OCI-LY1 (cell line): ENCODE measurements around the gene EYA2.

Source experiments
- H2AFZ ChIP-seq: fragments of 200-600 bp; sonication (generic), shearing (Covaris generic); 2 replicates; pipeline ENCODE4 v1.6.0; 2014; ENCODE audit warnings: antibody characterized with exemption, mild to moderate bottlenecking, low read length
- H3F3A ChIP-seq: fragments of 200-600 bp; sonication (generic), shearing (Covaris generic); 2 replicates; pipeline ENCODE4 v1.6.0; 2014; ENCODE audit warnings: mild to moderate bottlenecking, antibody characterized with exemption, low read length, moderate library complexity; ENCODE audit not compliant: insufficient read depth
- H3K27ac ChIP-seq: fragments of 200-600 bp; sonication (generic); 2 replicates; pipeline ENCODE4 v1.5.1; 2014; ENCODE audit warnings: low read length, mixed run types, mild to moderate bottlenecking, low read depth; ENCODE audit not compliant: poor library complexity, severe bottlenecking
- H3K27me3 ChIP-seq: fragments of 200-600 bp; sonication (generic); 2 replicates; pipeline ENCODE4 v1.6.0; 2014; ENCODE audit warnings: antibody characterized with exemption, mild to moderate bottlenecking, low read length, moderate library complexity; ENCODE audit not compliant: insufficient read depth
- H3K36me3 ChIP-seq: fragments of 200-600 bp; sonication (generic); 2 replicates; pipeline ENCODE4 v1.6.1; 2014; ENCODE audit warnings: mild to moderate bottlenecking, antibody characterized with exemption, low read length, moderate library complexity, mixed read lengths; ENCODE audit not compliant: insufficient read depth
- H3K4me1 ChIP-seq: fragments of 200-600 bp; sonication (generic); 2 replicates; pipeline ENCODE4 v1.5.1; 2014; ENCODE audit warnings: mild to moderate bottlenecking, low read length, moderate library complexity; ENCODE audit not compliant: insufficient read depth, severe bottlenecking
- H3K4me2 ChIP-seq: fragments of 200-600 bp; sonication (generic), shearing (Covaris generic); 2 replicates; pipeline ENCODE4 v1.6.1; 2014; ENCODE audit warnings: low read length
- H3K4me3 ChIP-seq: fragments of 200-600 bp; sonication (generic); 2 replicates; pipeline ENCODE4 v1.5.1; 2014; ENCODE audit warnings: low read length, low read depth, mild to moderate bottlenecking, mixed read lengths; ENCODE audit not compliant: poor library complexity, severe bottlenecking
- H3K79me2 ChIP-seq: fragments of 200-600 bp; shearing (Covaris generic); 2 replicates; pipeline ENCODE4 v1.6.1; 2016; ENCODE audit warnings: mixed run types, low read length, mixed read lengths; ENCODE audit not compliant: insufficient read depth
- H3K9ac ChIP-seq: fragments of 200-600 bp; sonication (generic), shearing (Covaris generic); 2 replicates; pipeline ENCODE4 v1.6.1; 2014; ENCODE audit warnings: mild to moderate bottlenecking, low read length, mixed read lengths
- H3K9me2 ChIP-seq: fragments of 200-600 bp; sonication (generic), shearing (Covaris generic); 2 replicates; pipeline ENCODE4 v1.6.1; 2014; ENCODE audit warnings: low read depth, mild to moderate bottlenecking, low read length, mixed read lengths
- H3K9me3 ChIP-seq: fragments of 200-600 bp; shearing (Covaris generic); 2 replicates; pipeline ENCODE4 v1.6.1; 2014; ENCODE audit warnings: low read length, mixed read lengths
- H4K20me1 ChIP-seq: fragments of 200-600 bp; sonication (generic), shearing (Covaris generic); 2 replicates; pipeline ENCODE4 v1.6.0; 2016; ENCODE audit warnings: mild to moderate bottlenecking, low read length; ENCODE audit not compliant: insufficient read depth
- CTCF ChIP-seq: fragments of 200-600 bp; sonication (generic), shearing (Covaris generic); IDR thresholded peaks from 2 replicates; pipeline ENCODE4 v1.5.1; 2017; ENCODE audit warnings: mild to moderate bottlenecking, antibody characterized with exemption, low read length, moderate library complexity, mixed read lengths
- EZH2 ChIP-seq: fragments of 200-600 bp; sonication (generic), shearing (Covaris generic); IDR thresholded peaks from 2 replicates; pipeline ENCODE4 v1.8.0; 2017; ENCODE audit warnings: borderline replicate concordance, mixed run types, mild to moderate bottlenecking, antibody characterized with exemption, low read length, moderate library complexity, mixed read lengths

The EYA2 gene

GRCh38 chr20:46900826-46901225 lies 6.2 kb downstream of the EYA2 start:
- H3K9me3 ChIP-seq: no peaks in the 10 kb centered on the region
- no peaks in the 10 kb centered on the region for H3K9me2 ChIP-seq
- no peak overlapping the region for H2AFZ ChIP-seq
- no peak overlapping the region for H3K27ac ChIP-seq
- no peak overlapping the region for H3K4me2 ChIP-seq
- H3K9ac ChIP-seq: no peak overlapping the region
- peaks cover 5% of the 10 kb centered on the region for H3K4me1 ChIP-seq
- H3K36me3 ChIP-seq: no peaks in the 10 kb centered on the region
- H4K20me1 ChIP-seq: no peaks in the 10 kb centered on the region
- peaks cover 7% of the 10 kb centered on the region; the same call in 1 of the 2 replicates for H3K27me3 ChIP-seq
- no peaks in the 10 kb centered on the region for H3F3A ChIP-seq
- H3K79me2 ChIP-seq: no peaks in the 10 kb centered on the region
- no peak for TF ChIP-seq CTCF
- no peak for TF ChIP-seq EZH2
- no peak overlapping the region for H3K4me3 ChIP-seq

GRCh38 chr20:46901638-46902037 lies 7.0 kb downstream of the EYA2 start:
- Histone ChIP-seq H3K9ac (no peak overlapping the region), H3K4me3 (no peak overlapping the region), H3K27ac (no peak overlapping the region), H3K9me3 (no peaks in the 10 kb centered on the region), H3F3A (no peaks in the 10 kb centered on the region), H3K4me2 (no peak overlapping the region), H3K27me3 (peaks cover 7% of the 10 kb centered on the region; the same call in 1 of the 2 replicates), H3K4me1 (peaks cover 5% of the 10 kb centered on the region), H3K36me3 (no peaks in the 10 kb centered on the region), H3K9me2 (no peaks in the 10 kb centered on the region), H4K20me1 (no peaks in the 10 kb centered on the region), H3K79me2 (no peaks in the 10 kb centered on the region), H2AFZ (no peak overlapping the region)
- TF ChIP-seq CTCF (no peak), EZH2 (no peak)

DNA sequence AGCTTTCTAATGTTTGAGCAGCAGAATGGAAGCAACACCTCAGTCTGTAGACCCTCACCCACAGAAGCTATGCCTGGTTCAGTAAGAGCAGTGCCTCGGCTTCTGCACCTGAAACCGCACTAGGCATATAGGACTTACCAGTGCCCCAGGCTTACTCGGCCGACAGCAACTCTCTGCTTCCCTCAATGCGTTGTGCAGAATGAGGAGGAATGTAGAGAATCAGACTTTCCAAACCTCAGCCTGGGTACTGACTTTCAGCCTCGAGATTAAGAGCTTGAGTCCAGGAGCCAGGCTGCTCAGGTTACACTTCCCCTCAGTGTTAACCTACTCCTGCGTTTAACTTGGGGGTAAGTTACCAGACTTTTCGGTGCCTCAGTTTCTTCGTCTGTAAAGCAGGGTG lies 8.6 kb downstream of the EYA2 start:
- Histone ChIP-seq H3K4me3 (no peak overlapping the region), H3K4me1 (peaks cover 5% of the 10 kb centered on the region), H3K4me2 (no peak overlapping the region), H3K79me2 (no peaks in the 10 kb centered on the region), H3F3A (no peaks in the 10 kb centered on the region), H3K9me2 (no peaks in the 10 kb centered on the region), H4K20me1 (no peaks in the 10 kb centered on the region), H3K27ac (no peak overlapping the region), H3K9me3 (no peaks in the 10 kb centered on the region), H3K27me3 (no peaks in the 10 kb centered on the region), H3K36me3 (no peaks in the 10 kb centered on the region), H2AFZ (no peak overlapping the region), H3K9ac (no peak overlapping the region)
- TF ChIP-seq EZH2 (no peak), CTCF (no peak)
